ENCODE measurements around the gene ZNF175. TPM values are rescaled to one million over a fixed set of nuclear protein-coding genes. Genes with fewer than 3 reads are reported as not detected.

The ZNF175 gene
- total and polyA plus RNA-seq, 10 of the 15 experiments (the other 5 are each of a cell fraction or from before 2014, with no cell fraction given) = 1.5 to 12.0 (median 4.1) TPM

DNA sequence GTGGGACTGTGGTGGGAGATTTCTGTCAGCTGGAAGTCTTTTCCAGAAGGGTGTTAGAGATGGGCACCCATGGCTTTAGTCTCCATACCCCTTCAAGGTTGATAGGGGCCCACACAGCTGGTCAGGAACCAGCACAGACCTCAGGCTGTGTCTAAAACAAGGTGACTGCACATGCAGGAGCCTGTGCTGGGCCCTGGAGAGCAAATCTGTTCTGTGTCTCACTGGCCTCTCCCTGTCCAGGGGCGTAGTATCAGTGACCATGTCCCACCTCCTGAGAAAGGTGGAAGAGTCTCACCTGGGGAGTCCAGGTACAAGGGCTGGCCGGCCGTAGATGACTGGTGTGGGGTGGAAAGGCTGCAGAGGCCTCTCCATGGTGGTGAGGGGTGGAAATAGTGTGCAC, 19.4 kb downstream of the ZNF175 start:
- intact Hi-C loops (cut with micrococcal nuclease; ENCODE audit: unreplicated experiment) = no loop called here
- Histone ChIP-seq H3K79me2 (ENCODE audit: control insufficient read depth, insufficient read depth, low read length) (no peaks in the 10 kb centered on the region), H3K4me3 (no peak overlapping the region), H3K27me3 (replicated peaks in 1 of 2; ENCODE audit: control insufficient read depth in 2 of 2, insufficient read depth in 2 of 2, low read length in 1 of 2) (no peaks in the 10 kb centered on the region), H3K4me2 (ENCODE audit: control insufficient read depth, insufficient read depth) (no peak overlapping the region), H3K9ac (ENCODE audit: control insufficient read depth, insufficient read depth, low read length) (no peak overlapping the region), H4K20me1 (ENCODE audit: control insufficient read depth, insufficient read depth) (no peaks in the 10 kb centered on the region), H2AFZ (ENCODE audit: control insufficient read depth, low read depth, low read length) (no peak overlapping the region), H3K27ac (ENCODE audit: control insufficient read depth, insufficient read depth) (no peak overlapping the region), H3K9me3 (replicated peaks; ENCODE audit: control insufficient read depth, insufficient read depth, low read length) (peaks cover 18% of the 10 kb centered on the region), H3K4me1 (ENCODE audit: control insufficient read depth, insufficient read depth, low read length) (peaks cover 8% of the 10 kb centered on the region), H3K36me3 (ENCODE audit: control insufficient read depth in 2 of 2, insufficient read depth in 2 of 2, low read length in 1 of 2) (peaks cover 0 to 10% of the 10 kb centered on the region in 2 experiments; a peak in 3 of 4 replicates)
- TF ChIP-seq, protein P1, sequence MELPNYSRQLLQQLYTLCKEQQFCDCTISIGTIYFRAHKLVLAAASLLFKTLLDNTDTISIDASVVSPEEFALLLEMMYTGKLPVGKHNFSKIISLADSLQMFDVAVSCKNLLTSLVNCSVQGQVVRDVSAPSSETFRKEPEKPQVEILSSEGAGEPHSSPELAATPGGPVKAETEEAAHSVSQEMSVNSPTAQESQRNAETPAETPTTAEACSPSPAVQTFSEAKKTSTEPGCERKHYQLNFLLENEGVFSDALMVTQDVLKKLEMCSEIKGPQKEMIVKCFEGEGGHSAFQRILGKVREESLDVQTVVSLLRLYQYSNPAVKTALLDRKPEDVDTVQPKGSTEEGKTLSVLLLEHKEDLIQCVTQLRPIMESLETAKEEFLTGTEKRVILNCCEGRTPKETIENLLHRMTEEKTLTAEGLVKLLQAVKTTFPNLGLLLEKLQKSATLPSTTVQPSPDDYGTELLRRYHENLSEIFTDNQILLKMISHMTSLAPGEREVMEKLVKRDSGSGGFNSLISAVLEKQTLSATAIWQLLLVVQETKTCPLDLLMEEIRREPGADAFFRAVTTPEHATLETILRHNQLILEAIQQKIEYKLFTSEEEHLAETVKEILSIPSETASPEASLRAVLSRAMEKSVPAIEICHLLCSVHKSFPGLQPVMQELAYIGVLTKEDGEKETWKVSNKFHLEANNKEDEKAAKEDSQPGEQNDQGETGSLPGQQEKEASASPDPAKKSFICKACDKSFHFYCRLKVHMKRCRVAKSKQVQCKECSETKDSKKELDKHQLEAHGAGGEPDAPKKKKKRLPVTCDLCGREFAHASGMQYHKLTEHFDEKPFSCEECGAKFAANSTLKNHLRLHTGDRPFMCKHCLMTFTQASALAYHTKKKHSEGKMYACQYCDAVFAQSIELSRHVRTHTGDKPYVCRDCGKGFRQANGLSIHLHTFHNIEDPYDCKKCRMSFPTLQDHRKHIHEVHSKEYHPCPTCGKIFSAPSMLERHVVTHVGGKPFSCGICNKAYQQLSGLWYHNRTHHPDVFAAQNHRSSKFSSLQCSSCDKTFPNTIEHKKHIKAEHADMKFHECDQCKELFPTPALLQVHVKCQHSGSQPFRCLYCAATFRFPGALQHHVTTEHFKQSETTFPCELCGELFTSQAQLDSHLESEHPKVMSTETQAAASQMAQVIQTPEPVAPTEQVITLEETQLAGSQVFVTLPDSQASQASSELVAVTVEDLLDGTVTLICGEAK (IDR thresholded peaks at IDR 0.05; ENCODE audit: borderline replicate concordance) = no peak
- TF ChIP-seq, protein P2, sequence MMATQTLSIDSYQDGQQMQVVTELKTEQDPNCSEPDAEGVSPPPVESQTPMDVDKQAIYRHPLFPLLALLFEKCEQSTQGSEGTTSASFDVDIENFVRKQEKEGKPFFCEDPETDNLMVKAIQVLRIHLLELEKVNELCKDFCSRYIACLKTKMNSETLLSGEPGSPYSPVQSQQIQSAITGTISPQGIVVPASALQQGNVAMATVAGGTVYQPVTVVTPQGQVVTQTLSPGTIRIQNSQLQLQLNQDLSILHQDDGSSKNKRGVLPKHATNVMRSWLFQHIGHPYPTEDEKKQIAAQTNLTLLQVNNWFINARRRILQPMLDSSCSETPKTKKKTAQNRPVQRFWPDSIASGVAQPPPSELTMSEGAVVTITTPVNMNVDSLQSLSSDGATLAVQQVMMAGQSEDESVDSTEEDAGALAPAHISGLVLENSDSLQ (IDR thresholded peaks at IDR 0.05) = no peak
- TF ChIP-seq CREM (IDR thresholded peaks at IDR 0.05; ENCODE audit: low read depth) (no peak), RAD51 (IDR thresholded peaks at IDR 0.05) (no peak), FOS (IDR thresholded peaks at IDR 0.05; ENCODE audit: borderline replicate concordance, extremely low read depth, insufficient read length) (no peak), POLR2A (IDR thresholded peaks at IDR 0.05; ENCODE audit: low read depth, low read length) (no peak), NFYB (IDR thresholded peaks at IDR 0.05; ENCODE audit: insufficient read depth, low read depth, low read length) (no peak)
- TF ChIP-seq, protein P3, sequence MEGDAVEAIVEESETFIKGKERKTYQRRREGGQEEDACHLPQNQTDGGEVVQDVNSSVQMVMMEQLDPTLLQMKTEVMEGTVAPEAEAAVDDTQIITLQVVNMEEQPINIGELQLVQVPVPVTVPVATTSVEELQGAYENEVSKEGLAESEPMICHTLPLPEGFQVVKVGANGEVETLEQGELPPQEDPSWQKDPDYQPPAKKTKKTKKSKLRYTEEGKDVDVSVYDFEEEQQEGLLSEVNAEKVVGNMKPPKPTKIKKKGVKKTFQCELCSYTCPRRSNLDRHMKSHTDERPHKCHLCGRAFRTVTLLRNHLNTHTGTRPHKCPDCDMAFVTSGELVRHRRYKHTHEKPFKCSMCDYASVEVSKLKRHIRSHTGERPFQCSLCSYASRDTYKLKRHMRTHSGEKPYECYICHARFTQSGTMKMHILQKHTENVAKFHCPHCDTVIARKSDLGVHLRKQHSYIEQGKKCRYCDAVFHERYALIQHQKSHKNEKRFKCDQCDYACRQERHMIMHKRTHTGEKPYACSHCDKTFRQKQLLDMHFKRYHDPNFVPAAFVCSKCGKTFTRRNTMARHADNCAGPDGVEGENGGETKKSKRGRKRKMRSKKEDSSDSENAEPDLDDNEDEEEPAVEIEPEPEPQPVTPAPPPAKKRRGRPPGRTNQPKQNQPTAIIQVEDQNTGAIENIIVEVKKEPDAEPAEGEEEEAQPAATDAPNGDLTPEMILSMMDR (IDR thresholded peaks at IDR 0.05 in 2 of 3, conservative IDR thresholded peaks at IDR 0.05 in 1 of 3; ENCODE audit: control insufficient read depth in 2 of 3, extremely low read depth in 1 of 3, insufficient read depth in 1 of 3, low read depth in 3 of 3, low read length in 3 of 3) = no peak
- CTCF ChIA-PET = no interaction called here
- DNase-seq (ENCODE audit: low read depth, low spot score) (no peak), FAIRE-seq (no peak), ATAC-seq (no peak)
- in situ Hi-C loops (cut with MboI) = no loop called here
- no TSS peak for BruUV-seq (replicated peaks)
- RAD21 ChIA-PET (ENCODE audit: unreplicated experiment) = no interaction called here
- WGBS (ENCODE audit: insufficient coverage, insufficient replicate concordance, low lambda C conversion rate, missing lambda C conversion rate) = 79% methylated on average over 3 of the region's 3 CpGs
- POLR2A ChIA-PET = no interaction called here
- SMC1A ChIA-PET (ENCODE audit: uncharacterized antibody, unreplicated experiment) = no interaction called here
